Posterior vena cava (tissue), 2 donors: Measurements from ENCODE around the gene EIF2B2. TPM values are rescaled to one million over a fixed set of nuclear protein-coding genes. Genes with fewer than 3 reads are reported as not detected.

Experiments
- DNase-seq: peaks from one replicate; pipeline ENCODE4 v3.0.0-alpha.2; 2020; ENCODE audit warnings: low spot score
- intact Hi-C, 2 donors: fragments of 100-400 bp; cut with DNase I; formaldehyde crosslinking; loops; one replicate each; pipeline versions ENCODE4 v1.14.1 to v1.14.2; 2022 to 2023
- long read RNA-seq, 2 donors: library from polyadenylated mRNA; unstranded; transcript quantifications; one replicate each; pipeline ENCODE4 v2.0.0, GENCODE V29; 2020 to 2021
- total RNA-seq, 2 donors: library from RNA; stranded (reverse); fragmentation: NEBNext Ultra II Directional; extraction: Animal tissue kit (Norgen Biotek cat#: 25700); gene quantifications; one replicate each; pipeline ENCODE4 v1.2.1, GENCODE V29; 2021
- donor health status: DM: yes; HTN: yes; CAD: no.
- donor health status: DM: yes; HTN: yes; CAD: no.

Gene EIF2B2
- 10 to 100 TPM; 22.3 to 29.5 TPM for total RNA-seq
- long read RNA-seq, donor 1, full-length matches to known transcripts: 9 of 14 reads
- long read RNA-seq, donor 1, partial matches to known transcripts: 2 of 14 reads
- long read RNA-seq, donor 1, other reads (novel, unspliced or antisense): 3 of 14 reads
- long read RNA-seq, donor 2, full-length matches to known transcripts: 59 of 66 reads
- long read RNA-seq, donor 2, partial matches to known transcripts: 6 of 66 reads
- long read RNA-seq, donor 2, other reads (novel, unspliced or antisense): 1 of 66 reads

DNA sequence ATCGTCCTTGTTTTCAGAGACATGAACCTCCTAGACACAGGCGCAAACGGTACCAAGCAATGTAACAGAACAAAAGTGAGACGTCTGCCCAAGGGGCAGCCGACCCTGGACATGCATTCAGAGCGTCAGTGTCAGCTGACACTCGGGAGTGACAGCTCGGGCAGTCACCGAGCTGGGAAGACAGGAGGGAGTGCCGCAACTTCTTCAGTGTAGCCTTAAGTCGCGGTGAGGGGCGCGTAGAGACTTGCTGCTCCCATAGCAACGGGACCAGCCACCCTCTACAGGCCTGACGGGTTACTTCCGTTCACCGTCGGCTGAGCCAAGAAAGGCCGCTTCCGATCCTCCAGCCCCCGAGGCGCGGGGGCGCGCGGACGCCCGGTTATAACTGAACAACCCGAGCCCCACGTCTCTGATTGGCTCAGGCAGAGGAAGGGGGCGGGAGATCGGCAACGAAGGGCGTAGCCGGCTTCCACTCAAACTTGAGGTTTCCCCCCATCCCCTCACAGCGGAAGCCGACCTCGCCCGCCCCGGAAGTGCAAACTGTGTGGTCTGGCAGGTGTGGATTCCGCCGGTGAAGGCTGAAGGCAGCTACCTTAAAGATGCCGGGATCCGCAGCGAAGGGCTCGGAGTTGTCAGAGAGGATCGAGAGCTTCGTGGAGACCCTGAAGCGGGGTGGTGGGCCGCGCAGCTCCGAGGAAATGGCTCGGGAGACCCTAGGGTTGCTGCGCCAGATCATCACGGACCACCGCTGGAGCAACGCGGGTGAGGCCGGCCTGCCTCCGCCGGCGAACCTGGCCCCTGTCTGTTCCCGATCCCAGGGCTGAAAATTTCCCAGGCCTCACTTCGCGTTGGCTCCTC, at the start of gene EIF2B2:
Gene EIF2B2, plus strand, starts transcription at position 530 of the 858 bp plus-strand sequence. Its CDS starts 70 bp downstream, at position 600.
- peak; percentile 99 for DNase-seq
- intact Hi-C loops: no loop called here

DNA sequence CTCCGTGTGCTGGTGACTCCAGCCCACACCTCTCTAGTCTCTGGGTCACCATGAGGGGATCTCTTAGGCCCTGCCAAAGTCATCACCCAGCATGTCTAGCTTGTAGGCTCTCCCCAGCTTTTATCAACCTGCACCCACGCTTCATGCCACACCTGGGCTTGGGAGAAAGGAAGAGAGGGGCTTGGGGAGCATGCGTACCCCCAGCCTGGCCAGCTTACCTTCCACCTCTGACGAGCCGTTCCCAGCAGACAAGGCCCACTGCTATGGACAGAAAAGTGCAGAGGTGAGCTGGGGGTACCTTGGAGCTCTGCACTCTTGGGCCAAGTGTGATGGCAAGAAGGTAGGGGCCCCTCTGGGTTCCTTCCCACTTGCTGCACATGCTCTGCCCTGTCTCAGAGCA, 49.0 kb upstream of the EIF2B2 start:
- peak; percentile 51 for DNase-seq
- intact Hi-C loops: loop anchor here in 1 of 2 donors (1.0 kb wide), 1 partner anchor 128 kb away; no protein-coding TSS in a partner anchor

DNA sequence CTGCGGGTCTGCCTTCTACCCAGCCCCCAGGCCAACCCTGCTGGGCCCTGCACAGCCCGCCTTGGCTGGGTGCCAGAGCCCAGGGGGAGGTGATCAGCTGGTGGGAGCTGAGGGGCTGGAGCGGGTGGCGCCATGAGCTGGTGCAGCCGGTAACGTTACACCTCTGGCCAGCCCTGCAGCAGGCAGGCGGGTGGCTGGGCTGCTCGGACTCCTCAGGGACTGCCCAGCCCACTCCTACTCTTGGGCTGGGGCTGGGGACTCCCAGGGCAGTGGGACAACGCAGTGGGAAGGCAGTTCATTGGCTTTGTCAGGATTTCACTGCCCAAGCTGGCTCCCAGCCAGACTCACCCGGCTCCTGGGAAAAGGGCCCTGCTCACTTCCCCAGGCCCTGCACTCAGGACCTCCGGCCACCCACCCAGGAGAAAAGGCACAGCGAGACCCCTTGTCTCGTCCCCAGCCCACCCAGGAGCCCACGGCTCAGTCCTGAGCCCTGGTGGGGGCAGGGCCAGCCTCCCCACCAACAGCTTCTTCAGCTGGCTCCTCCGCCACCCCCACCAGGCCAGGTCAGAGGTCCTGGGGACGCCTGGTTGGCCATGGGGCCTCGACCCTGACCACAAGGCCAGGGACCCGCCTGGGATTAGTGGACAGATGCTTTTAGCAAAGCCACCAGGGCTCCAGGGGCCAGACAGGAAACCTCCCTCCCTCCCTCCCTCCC, 48.3 kb upstream of the EIF2B2 start:
- intact Hi-C loops: no loop called here
- no peak for DNase-seq

DNA sequence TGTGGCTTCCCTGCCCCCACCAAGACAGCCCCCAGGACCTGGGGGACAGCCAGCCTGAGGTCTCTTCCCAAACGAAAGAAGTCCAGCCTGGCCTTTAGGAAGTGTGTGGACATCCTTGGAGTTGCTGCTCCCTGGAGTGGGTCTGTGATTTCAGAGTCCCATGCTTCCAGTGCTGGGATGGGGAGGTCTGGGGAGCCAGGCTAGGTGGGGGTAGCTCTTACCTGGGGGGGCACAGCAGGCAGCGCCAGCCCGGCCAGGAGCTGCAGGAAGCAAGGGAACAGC, 47.8 kb upstream of the EIF2B2 start:
- intact Hi-C loops: no loop called here

DNA sequence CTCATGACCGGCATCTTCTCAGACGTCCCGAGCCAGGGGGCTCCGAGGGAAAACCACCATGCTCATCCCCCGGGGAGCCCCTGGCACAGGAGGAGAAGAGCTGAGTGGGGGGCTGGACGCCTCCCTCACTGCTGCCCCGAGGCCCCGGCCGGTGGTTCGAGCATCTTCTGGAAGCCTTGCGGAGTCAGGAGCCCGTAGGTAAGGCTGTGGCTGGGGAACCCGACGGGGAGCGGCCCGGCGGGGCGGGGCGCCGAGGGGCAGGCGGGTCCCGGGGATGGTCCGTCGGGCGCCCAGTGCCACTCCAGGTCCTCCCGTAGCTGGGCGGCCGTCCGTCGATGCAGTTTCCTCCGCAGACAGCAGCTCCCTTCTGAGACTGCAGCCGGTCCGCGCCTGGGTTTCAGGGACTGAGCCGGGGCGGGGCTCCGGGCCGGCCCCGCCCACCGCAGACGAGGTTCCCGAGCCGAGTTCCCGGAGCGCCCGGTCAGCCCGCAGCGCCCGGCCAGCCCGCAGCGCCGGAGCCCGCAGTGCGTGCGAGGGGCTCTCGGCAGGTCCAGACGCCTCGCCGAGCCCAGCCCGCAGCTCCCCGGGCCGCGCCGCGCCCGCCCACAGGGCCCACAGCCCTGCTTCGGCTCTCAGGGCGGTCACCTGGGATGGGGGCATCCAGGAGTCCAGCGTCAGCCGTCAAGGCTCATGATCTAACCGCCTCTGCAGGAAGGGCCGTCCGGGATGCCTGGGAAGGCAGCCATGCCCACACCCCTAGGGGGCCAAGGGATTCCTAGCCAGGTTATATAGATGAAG, 47.3 kb upstream of the EIF2B2 start, which contains the start of gene PGF:
Gene PGF, minus strand, starts transcription at position 369 of the 798 bp plus-strand sequence. Its CDS starts 355 bp downstream, at position 14.
- peak; percentile 90 for DNase-seq
- intact Hi-C loops: no loop called here

More for the DNA sequence above, 47.8 kb upstream of the EIF2B2 start:
- DNase-seq: no peak

DNA sequence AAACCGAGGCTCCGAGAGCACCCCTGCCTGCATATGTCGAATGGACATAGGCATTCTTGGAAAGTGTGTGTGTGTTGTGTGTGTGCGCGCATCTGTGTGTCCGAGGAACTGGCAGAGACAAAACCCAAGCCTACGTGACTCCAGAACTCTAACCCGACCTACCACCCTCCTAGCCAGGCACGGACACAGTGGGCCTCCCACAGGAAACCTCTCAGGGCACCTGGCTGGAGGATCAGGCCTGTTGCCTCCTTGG, 46.8 kb upstream of the EIF2B2 start:
- intact Hi-C loops: no loop called here
- no peak for DNase-seq

DNA sequence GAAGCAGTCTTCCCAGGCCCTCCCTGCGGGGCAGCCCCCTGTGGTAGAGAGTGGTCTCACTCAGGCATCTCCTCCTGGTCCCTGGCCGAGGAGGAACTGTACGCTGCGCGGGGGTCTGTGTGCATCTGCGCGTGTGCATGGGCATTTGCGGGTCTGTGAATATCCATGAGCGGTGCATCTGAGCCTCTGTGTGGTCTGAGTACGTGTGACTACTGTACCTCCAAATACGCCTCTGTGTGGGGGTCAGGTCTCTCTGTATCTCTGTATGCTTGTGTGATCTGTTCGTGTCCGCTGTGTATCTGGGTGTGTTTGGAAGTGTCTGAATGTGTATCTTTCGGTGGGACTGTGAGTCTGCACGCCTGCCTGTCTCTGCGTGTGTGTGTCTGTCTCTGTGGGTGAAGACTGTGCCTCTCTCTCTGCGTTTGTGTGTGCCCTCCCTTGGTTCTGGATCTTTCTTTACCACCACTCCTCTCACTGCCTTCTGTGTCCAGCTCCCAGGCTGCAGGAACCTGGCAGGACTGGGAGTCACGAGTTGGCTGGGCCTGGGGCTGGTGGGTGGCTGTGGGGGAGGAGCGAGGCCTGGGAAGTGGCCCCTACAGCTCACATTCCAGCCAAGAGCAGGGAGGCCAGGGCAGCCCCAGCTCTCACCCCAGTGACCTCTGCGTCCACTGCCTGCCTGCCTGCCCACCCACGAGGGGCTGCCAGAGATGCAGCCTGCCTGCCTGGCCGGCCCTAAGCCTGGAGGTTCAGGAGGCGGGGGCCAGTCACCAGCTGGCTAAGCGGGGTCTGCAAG, 46.2 kb upstream of the EIF2B2 start:
- no peak for DNase-seq
- intact Hi-C loops: no loop called here

DNA sequence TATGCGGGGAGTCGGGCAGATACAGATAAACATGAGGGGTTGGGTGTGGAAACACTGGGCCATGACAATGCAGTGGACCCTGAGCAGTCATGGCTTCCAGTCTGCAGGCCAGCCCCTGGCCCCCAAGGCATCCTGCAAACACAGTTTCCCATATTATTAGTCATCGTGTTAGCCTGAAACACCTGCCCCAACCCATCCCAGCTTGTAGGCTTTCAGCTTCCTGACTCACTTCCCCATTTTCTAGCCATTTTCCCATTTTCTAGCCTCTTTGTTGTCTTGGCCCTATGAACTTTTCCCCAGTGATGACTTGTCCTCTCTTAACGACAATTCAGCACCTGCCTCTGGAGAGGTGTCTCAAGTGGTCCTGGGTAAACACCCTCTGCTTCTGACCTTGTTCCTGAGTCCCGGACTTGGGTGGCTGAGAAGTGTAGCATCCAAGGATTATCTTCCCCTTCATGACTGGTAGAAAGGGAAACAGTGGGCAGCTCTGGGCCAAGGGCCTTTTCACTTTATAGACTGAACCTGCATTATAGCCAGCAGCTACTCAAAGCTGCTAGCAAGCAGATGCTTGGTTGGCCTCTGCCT, 43.0 kb upstream of the EIF2B2 start:
- intact Hi-C loops: no loop called here

DNA sequence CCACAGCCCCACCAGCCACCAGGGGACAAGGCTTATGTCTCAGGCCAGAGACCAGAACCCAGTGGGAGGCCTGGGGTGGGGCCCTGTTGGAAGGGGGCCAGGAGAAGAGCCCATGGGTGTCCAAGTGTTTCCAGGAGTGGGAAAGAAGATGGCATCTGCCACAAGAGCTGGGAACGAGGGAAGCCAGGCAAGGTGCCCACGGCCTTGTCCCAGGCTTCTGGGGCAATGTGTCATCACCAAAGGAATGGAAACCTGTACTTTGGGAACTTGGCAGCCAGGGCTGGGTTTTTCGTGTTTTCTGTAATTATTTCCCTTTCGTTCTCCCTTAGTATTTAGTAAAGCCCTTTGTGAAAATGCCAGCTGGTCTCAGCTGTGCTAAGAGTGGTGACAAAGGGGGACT, 42.0 kb upstream of the EIF2B2 start:
- intact Hi-C loops: no loop called here
- DNase-seq: peak; percentile 78

More for the DNA sequence above, 43.0 kb upstream of the EIF2B2 start:
- DNase-seq: no peak

DNA sequence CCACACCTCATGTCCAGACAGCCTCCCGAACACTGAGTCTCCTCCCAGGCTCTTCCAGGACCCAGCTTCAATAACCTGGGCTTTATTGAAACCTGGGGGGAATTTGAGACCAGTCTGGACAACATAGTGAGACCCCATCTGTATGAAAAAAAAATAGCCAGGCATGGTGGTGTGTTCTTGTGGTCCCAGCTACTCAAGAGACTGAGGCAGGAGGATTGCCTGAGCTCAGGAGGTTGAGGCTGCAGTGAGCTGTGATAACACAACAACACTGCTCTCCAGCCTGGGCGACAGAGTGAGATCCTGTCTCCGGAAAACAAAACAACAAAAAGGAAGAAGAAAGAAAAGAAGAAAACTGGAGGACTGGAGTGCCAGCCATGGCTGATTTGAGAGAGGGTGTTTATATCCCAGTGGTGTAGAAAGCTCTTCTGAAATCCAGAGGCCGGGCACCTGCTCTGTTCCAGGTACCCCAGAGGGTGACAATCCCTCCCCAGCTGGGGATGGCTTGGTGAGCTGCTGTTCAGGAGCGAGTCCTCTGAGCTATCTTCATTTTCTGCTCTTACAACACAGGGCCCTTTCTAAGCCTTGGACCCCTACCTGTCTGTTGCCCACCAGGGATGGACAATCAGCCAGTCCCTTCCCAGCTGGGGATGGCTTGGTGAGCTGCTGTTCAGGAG, 41.3 kb upstream of the EIF2B2 start:
- DNase-seq: no peak
- intact Hi-C loops: no loop called here

DNA sequence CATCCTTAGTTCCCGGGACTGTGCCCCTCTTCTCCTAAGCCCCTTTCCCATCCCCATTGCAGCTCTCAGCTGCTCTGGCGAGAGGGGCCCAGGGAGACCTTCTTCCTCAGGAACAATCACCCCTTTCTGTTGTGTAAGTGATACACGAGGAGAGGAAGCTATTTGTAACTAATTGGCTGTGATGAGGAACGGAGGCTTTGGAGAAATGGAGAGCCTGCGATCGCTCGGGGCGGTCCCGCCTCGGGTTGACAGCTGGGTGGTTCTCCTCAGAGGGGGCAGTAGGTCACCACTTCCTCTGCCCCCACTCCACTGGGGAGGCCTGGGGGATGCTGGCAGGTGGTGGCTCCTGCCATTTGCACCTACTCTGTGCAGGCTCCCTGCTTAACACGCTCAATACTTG, 40.7 kb upstream of the EIF2B2 start:
- DNase-seq: peak; percentile 35
- intact Hi-C loops: no loop called here

DNA sequence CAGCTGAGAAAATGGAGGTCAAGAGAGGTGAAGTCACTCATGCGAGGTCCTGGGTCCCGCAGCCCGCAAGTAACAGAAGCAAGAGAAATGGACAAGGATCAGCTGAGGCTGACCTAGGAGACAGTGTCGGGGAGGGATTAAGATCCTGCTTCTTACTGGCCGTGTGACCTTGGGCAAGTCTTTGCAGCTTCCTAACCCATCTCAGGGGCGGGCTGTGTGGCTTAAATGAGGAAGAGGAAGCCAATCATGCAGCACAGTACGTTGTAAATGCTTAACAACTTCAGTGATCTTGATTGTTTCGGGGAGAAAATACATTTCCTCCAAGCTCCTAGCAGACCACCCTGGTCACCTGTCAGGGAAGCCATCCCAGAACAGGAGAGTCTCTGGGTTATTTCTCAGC, 40.2 kb upstream of the EIF2B2 start:
- no peak for DNase-seq

DNA sequence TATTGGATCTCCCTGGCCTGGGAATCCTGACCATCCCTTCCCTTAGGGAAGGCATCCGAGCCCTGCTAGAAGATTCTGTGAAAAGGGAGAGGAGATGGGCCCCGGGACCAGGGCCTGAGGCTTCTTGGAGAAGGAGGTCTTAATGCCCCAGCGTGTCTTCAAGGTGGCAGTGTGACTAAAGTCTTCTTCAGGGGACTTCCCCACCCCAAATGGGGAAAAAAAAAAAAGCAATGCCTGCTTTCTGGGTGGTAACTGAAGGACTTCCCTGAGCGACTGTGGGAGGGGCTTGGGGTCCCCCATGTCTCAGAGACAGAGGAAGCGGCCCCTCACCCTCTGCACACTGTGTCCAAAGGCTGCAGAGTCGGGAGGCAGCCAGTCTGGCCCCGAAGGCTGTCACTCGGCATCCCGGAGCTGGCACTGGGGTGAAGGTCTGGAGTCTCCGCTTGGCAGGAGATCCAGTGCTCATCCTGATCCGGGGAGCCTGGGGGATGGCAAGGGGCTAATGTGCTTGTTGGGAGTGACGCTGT, 39.5 kb upstream of the EIF2B2 start:
- intact Hi-C loops: no loop called here
- DNase-seq: no peak

More for the DNA sequence above, 40.2 kb upstream of the EIF2B2 start:
- intact Hi-C loops: no loop called here

DNA sequence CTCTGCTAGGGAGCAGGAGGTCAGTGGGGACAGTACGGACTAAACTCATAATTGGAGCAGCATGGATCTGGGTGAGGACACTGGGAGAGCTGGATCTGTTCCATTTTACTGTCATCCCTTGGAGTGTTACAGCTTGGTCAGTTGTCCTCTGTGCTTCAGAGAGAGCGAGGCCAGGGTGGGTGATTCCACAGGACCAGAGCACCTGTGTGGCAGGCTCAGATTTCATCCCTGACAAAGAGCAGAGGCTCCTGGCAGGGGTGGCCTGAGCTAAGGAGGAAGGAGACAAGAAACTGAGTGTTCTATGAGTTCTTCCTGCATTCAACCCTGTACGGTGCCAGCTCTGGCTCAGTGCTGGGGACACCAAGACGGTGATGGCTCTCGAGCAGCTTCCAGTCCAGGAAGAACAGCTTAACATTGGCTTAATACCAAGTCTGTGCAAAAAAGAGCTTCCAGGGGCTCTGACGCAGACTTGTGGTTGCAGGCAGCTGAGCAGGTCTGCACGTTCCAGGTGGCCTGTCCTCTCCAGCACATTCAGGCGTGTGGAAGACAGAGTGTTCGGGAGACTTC, 38.9 kb upstream of the EIF2B2 start:
- intact Hi-C loops: no loop called here
- DNase-seq: peak; percentile 62

DNA sequence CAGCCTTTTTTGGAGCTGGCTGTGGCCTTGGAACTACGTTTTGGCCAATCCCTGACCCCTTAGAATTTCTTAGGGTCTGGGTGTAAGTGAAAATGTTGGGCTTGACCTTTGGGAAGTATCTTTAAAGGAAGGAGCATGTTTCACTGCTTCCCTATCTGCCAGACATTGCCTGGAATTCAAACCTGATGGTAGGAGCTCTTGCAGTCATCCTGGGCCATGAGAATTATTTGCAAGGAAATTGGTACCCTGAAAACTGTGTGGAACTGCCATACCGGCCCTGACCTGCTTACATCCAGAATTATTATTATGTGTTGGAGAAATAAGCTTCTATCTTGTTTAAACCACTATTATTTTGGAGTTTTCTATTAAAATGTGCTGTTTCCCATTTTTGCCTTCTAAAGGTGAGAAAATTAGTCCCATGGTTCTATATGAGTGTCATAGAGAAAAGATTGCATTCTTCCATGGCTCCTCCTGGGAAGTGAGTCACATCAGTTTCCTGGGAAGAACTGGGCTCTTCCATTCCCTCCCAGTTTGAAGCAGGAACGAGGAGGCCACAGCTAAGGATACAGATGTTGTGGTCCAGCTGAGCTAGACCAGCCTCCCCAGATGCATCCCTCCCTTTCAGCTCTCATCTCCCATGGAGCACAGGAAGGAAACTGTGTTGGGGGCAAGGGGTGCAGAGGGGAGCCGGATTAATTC, 37.8 kb upstream of the EIF2B2 start:
- intact Hi-C loops: no loop called here
- no peak for DNase-seq

DNA sequence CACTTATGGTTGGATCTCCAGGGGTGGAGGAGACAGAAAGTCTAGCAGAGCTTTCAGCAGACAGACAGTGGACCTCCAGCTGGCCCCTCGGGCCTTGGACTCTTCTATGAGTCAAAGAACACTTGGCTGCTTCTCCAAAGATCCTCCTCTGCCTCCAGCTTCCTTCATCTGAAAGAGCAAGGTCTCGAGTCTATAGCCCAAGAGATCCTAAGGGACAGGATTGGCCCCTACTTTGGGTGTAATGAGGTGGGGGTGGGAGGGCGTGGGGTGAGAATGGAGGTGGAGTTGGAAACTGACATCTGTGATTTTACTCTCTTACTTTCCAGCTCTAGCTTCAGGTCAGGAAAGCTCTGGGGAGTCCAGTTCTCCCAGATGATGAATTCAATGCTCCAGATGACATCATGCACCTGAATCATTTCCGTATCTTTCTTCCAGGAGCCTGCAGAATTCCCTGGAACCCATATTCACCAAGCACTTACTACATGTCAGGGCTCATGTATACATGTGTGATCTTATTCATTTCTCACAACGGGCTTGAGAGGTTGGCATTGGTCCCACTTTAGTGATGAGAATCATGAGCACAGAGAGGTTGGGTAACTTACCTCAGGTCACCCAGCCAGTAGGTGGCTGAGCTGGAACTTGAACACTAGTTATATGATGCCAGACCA, 37.1 kb upstream of the EIF2B2 start:
- intact Hi-C loops: no loop called here
- peak; percentile 34 for DNase-seq
